Measurements from ENCODE around the gene RASGRF1. TPM values are rescaled to one million over a fixed set of nuclear protein-coding genes. Genes with fewer than 3 reads are reported as not detected.

The RASGRF1 gene
- total RNA-seq, 1 donor from 2014 or later = 0.07 TPM

- no peak overlapping the region for H3K4me3 Mint-ChIP-seq
- peaks cover 44% of the 10 kb centered on the region for H3K27me3 Mint-ChIP-seq (ENCODE audit: low read depth)
- no peaks in the 10 kb centered on the region for H3K4me1 Mint-ChIP-seq
- DNase-seq (ENCODE audit: low spot score in 2 of 2, unreplicated experiment in 2 of 2) = no peak
- no peak overlapping the region for H3K27ac Mint-ChIP-seq
- no peaks in the 10 kb centered on the region for H3K36me3 Mint-ChIP-seq
- TF ChIP-seq CTCF (IDR thresholded peaks at IDR 0.05; ENCODE audit: unreplicated experiment) = no peak
- no peaks in the 10 kb centered on the region for H3K9me3 Mint-ChIP-seq
Measured at GRCh38 chr15:79057050-79057449, 33.5 kb downstream of the RASGRF1 start.

DNA sequence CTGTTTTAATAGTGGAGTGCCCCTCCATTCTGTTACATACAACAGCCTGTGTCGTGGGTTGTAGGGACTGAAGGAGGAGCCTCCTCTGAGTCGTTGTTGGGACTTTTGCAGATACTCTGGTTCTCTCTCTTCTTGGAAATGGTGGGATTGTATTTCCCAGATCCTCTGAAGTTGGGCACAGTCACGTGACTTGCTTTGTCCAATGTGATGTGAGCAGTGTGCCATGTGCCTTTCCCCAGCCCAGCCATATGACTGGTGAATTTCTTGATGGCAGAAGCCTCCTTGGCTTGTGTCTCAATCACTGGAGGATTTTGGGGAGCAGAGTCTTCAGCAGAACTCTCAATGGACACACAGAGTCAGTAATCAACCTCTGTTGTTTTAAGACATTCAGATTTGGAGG, 36.2 kb downstream of the RASGRF1 start:
- no peaks in the 10 kb centered on the region for H3K9me3 Mint-ChIP-seq
- DNase-seq (ENCODE audit: low spot score in 2 of 2, unreplicated experiment in 2 of 2) = no peak
- no peak overlapping the region for H3K27ac Mint-ChIP-seq
- no peak for TF ChIP-seq CTCF (IDR thresholded peaks at IDR 0.05; ENCODE audit: unreplicated experiment)
- no peaks in the 10 kb centered on the region for H3K36me3 Mint-ChIP-seq
- H3K4me1 Mint-ChIP-seq = no peaks in the 10 kb centered on the region
- H3K27me3 Mint-ChIP-seq (ENCODE audit: low read depth) = peaks cover 27% of the 10 kb centered on the region
- no peak overlapping the region for H3K4me3 Mint-ChIP-seq

- Mint-ChIP-seq H3K4me3 (no peak overlapping the region), H3K27me3 (ENCODE audit: low read depth) (peaks cover 26% of the 10 kb centered on the region), H3K36me3 (no peaks in the 10 kb centered on the region), H3K27ac (no peak overlapping the region), H3K4me1 (no peaks in the 10 kb centered on the region), H3K9me3 (no peaks in the 10 kb centered on the region)
- TF ChIP-seq CTCF (IDR thresholded peaks at IDR 0.05; ENCODE audit: unreplicated experiment) = no peak
- DNase-seq (ENCODE audit: low spot score in 2 of 2, unreplicated experiment in 2 of 2) = no peak
Measured at GRCh38 chr15:79053894-79054293, 36.7 kb downstream of the RASGRF1 start.

DNA sequence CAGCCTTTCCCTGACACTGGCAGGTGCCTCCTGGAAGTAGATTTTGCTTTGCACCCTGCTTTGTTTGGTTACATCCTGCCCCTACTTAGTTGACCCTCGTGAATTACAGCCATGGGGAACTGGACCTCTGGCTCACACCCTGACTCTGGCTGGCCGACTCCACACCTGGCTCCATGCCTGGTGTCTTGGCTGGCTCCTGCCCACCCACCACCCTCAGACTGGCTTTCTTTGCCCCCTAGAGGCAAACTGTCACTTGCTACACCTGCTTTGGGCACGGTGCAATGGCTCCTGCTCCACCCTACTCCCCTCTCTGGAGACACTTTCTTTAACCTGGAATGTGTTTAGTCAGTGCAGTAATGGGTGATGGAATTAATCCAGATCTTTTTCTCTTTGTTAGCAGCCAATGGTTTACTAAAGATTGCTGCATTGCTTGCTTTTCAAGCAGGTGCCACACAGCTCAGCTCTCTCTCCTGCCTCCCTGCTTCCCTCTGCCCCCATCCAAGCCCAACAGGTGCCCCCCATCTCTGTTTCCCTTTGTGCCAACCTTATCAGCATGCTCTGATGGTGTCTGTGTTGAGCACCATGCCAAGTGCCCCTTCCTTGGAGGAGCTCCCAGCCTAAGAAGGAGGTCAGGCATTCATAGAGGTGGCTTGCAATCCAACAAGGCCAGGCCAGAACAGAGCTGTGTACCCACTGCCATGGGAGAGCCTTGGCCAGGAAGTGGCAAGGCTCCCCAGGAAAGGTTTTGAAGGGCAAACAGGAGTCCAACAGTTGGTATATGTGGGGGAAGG, 38.4 kb downstream of the RASGRF1 start:
- no peaks in the 10 kb centered on the region for H3K4me1 Mint-ChIP-seq
- no peak overlapping the region for H3K27ac Mint-ChIP-seq
- TF ChIP-seq CTCF (IDR thresholded peaks at IDR 0.05; ENCODE audit: unreplicated experiment) = no peak
- H3K36me3 Mint-ChIP-seq = no peaks in the 10 kb centered on the region
- DNase-seq (ENCODE audit: low spot score in 2 of 2, unreplicated experiment in 2 of 2) = no peak
- no peaks in the 10 kb centered on the region for H3K9me3 Mint-ChIP-seq
- peaks cover 15% of the 10 kb centered on the region for H3K27me3 Mint-ChIP-seq (ENCODE audit: low read depth)
- H3K4me3 Mint-ChIP-seq = no peak overlapping the region

- Mint-ChIP-seq H3K4me1 (no peaks in the 10 kb centered on the region), H3K27me3 (ENCODE audit: low read depth) (peaks cover 14% of the 10 kb centered on the region), H3K36me3 (no peaks in the 10 kb centered on the region), H3K27ac (no peak overlapping the region), H3K4me3 (no peak overlapping the region), H3K9me3 (no peaks in the 10 kb centered on the region)
- no peak for DNase-seq (ENCODE audit: low spot score in 2 of 2, unreplicated experiment in 2 of 2)
- no peak for TF ChIP-seq CTCF (IDR thresholded peaks at IDR 0.05; ENCODE audit: unreplicated experiment)
Measured at GRCh38 chr15:79051029-79051428, 39.6 kb downstream of the RASGRF1 start.

Data from mesothelial cell of epicardium (in vitro differentiated cells).